CD4-positive, CD25-positive, alpha-beta regulatory T cell (primary cell): ENCODE data around the gene NBPF9. TPM values are rescaled to one million over a fixed set of nuclear protein-coding genes. Genes with fewer than 3 reads are reported as not detected.
A peak's percentile ranks its signal among the peaks of the same experiment; 100 is the strongest.
"Not testable (repeated sequence)": the region's sequence is repeated elsewhere in the genome, so short reads cannot be mapped to it uniquely, and the experiment has no call there.

Experiments
- ATAC-seq, 2 donors: fragments of 150-1000 bp; cut with Tn5 transposase; one replicate each; pipeline ENCODE4 v1.10.0; 2021; ENCODE audit warnings: low read depth in 2 of 2, moderate number of reproducible peaks in 2 of 2, moderate library complexity in 1 of 2
- DNase-seq, 3 donors: peaks; one replicate each; pipeline versions ENCODE4 v3.0.0 to v3.0.0-alpha.2; 2012 to 2022; ENCODE audit warnings: mixed read lengths in 1 of 3
- H3K27ac ChIP-seq: one replicate; pipeline ENCODE4 v1.7.0; 2013; ENCODE audit warnings: mild to moderate bottlenecking, low read length; ENCODE audit not compliant: insufficient read depth, poor library complexity, severe bottlenecking
- H3K27me3 ChIP-seq: one replicate; pipeline ENCODE4 v1.7.0; 2013; ENCODE audit warnings: low read length; ENCODE audit not compliant: control insufficient read depth, insufficient read depth
- H3K36me3 ChIP-seq: one replicate; pipeline ENCODE4 v1.7.0; 2013; ENCODE audit warnings: mild to moderate bottlenecking, low read length, moderate library complexity; ENCODE audit not compliant: control insufficient read depth, insufficient read depth
- H3K4me1 ChIP-seq: 2 replicates; pipeline ENCODE4 v1.7.0; 2013; ENCODE audit warnings: mild to moderate bottlenecking, low read length; ENCODE audit not compliant: insufficient read depth, control insufficient read depth, poor library complexity, severe bottlenecking
- H3K4me3 ChIP-seq: one replicate; pipeline ENCODE4 v1.7.0; 2013; ENCODE audit warnings: low read depth, mild to moderate bottlenecking, low read length, moderate library complexity
- H3K9me3 ChIP-seq, 2 experiments: 1 replicate in 1 of 2; 2 replicates in 1 of 2; pipeline ENCODE4 v1.7.0; 2013; ENCODE audit warnings: low read length in 2 of 2, mild to moderate bottlenecking in 1 of 2, moderate library complexity in 1 of 2; ENCODE audit not compliant: control insufficient read depth in 2 of 2
- H3K27ac Mint-ChIP-seq, 3 donors: one replicate each; pipeline ENCODE4 v1.8.0; 2020 to 2022; ENCODE audit warnings: mild to moderate bottlenecking in 3 of 3, mixed read lengths in 3 of 3, moderate library complexity in 2 of 3
- H3K27me3 Mint-ChIP-seq: one replicate; pipeline ENCODE4 v1.8.0; 2022; ENCODE audit warnings: mild to moderate bottlenecking, mixed read lengths
- H3K36me3 Mint-ChIP-seq: one replicate; pipeline ENCODE4 v1.8.0; 2020; ENCODE audit warnings: mixed read lengths
- H3K4me1 Mint-ChIP-seq, 4 donors: one replicate each; pipeline ENCODE4 v1.8.0; 2020 to 2022; ENCODE audit warnings: mixed read lengths in 4 of 4, mild to moderate bottlenecking in 1 of 4
- H3K4me3 Mint-ChIP-seq, 4 donors: one replicate each; pipeline ENCODE4 v1.8.0; 2020 to 2022; ENCODE audit warnings: mild to moderate bottlenecking in 4 of 4, mixed read lengths in 4 of 4, moderate library complexity in 3 of 4
- H3K9me3 Mint-ChIP-seq, 7 donors: one replicate each; pipeline ENCODE4 v1.8.0; 2020 to 2022; ENCODE audit warnings: mixed read lengths in 7 of 7, mild to moderate bottlenecking in 3 of 7, moderate library complexity in 2 of 7
- polyA plus RNA-seq, 4 donors: library from polyadenylated mRNA; unstranded; fragments of 300-500 nt; fragmentation: Illumina TruSeq; gene quantifications; one replicate each; pipeline ENCODE4 v1.2.3, GENCODE V29; 2021
- total RNA-seq: library from RNA; stranded (reverse); gene quantifications from one replicate; pipeline ENCODE4 v1.2.3, GENCODE V29; 2022

The NBPF9 gene
- total and polyA plus RNA-seq, 5 donors from 2014 or later = 2.7 to 51.0 (median 4.9) TPM

- Mint-ChIP-seq H3K27ac (peak overlapping the region; percentile 60 to 80 (median 61)), H3K4me3 (peak overlapping the region in 2 of 4 donors; percentile 16 to 46)
- H3K4me3 ChIP-seq = peak overlapping the region; percentile 24
- peak; percentile 40 to 56 for ATAC-seq
- not testable (repeated sequence) for H3K36me3 Mint-ChIP-seq, H3K36me3 ChIP-seq, H3K4me1 Mint-ChIP-seq, H3K9me3 Mint-ChIP-seq, H3K9me3 ChIP-seq, H3K27ac ChIP-seq, DNase-seq, H3K27me3 ChIP-seq, H3K27me3 Mint-ChIP-seq, H3K4me1 ChIP-seq
These were observed 9.5 kb upstream of the NBPF9 start for GRCh38 chr1:149112828-149113227.

GRCh38 chr1:149110343-149110742 is 7.0 kb upstream of the NBPF9 start:
- H3K4me1 Mint-ChIP-seq, DNase-seq, H3K27me3 Mint-ChIP-seq, H3K27me3 ChIP-seq, H3K27ac ChIP-seq, ATAC-seq, H3K36me3 Mint-ChIP-seq, H3K9me3 Mint-ChIP-seq, H3K4me3 Mint-ChIP-seq, H3K27ac Mint-ChIP-seq, H3K4me1 ChIP-seq, H3K36me3 ChIP-seq, H3K9me3 ChIP-seq, H3K4me3 ChIP-seq: not testable (repeated sequence)

- H3K4me3 Mint-ChIP-seq = peak overlapping the region in 3 of 4 donors; percentile 81 to 99 (median 89)
- H3K36me3 Mint-ChIP-seq, H3K27me3 ChIP-seq, H3K4me1 Mint-ChIP-seq, H3K27ac ChIP-seq, H3K27ac Mint-ChIP-seq, H3K4me1 ChIP-seq, H3K27me3 Mint-ChIP-seq, H3K9me3 ChIP-seq, H3K9me3 Mint-ChIP-seq, H3K36me3 ChIP-seq: not testable (repeated sequence)
- peak overlapping the region; percentile 26 for H3K4me3 ChIP-seq
- DNase-seq (peak in 2 of 3 donors; percentile 18 to 46), ATAC-seq (peak; percentile 51 to 62)
These were observed 777 bp downstream of the NBPF9 start for GRCh38 chr1:149102574-149102973.

GRCh38 chr1:149098276-149098675 is 5.1 kb downstream of the NBPF9 start:
- H3K27me3 ChIP-seq, H3K4me3 Mint-ChIP-seq, H3K27ac ChIP-seq, H3K4me1 ChIP-seq, ATAC-seq, DNase-seq, H3K27me3 Mint-ChIP-seq, H3K9me3 ChIP-seq, H3K27ac Mint-ChIP-seq, H3K4me3 ChIP-seq, H3K36me3 Mint-ChIP-seq, H3K9me3 Mint-ChIP-seq, H3K4me1 Mint-ChIP-seq, H3K36me3 ChIP-seq: not testable (repeated sequence)

GRCh38 chr1:149093155-149093554 is 10.2 kb downstream of the NBPF9 start:
- H3K27me3 ChIP-seq, H3K4me3 ChIP-seq, H3K4me1 Mint-ChIP-seq, H3K27ac ChIP-seq, H3K9me3 ChIP-seq, H3K27me3 Mint-ChIP-seq, ATAC-seq, H3K9me3 Mint-ChIP-seq, H3K36me3 ChIP-seq, H3K4me1 ChIP-seq, H3K27ac Mint-ChIP-seq, DNase-seq, H3K36me3 Mint-ChIP-seq, H3K4me3 Mint-ChIP-seq: not testable (repeated sequence)

GRCh38 chr1:149075505-149076127 is 27.7 kb downstream of the NBPF9 start:
- not testable (repeated sequence) for H3K4me3 Mint-ChIP-seq, ATAC-seq, H3K27me3 Mint-ChIP-seq, H3K27me3 ChIP-seq, H3K4me1 ChIP-seq, H3K9me3 Mint-ChIP-seq, H3K4me1 Mint-ChIP-seq, H3K9me3 ChIP-seq, H3K4me3 ChIP-seq, H3K27ac ChIP-seq, H3K36me3 Mint-ChIP-seq, H3K36me3 ChIP-seq
- peak in 1 of 3 donors; percentile 0 for DNase-seq
- H3K27ac Mint-ChIP-seq = peak overlapping the region in 1 of 3 donors; percentile 26

GRCh38 chr1:149064611-149065010 is 38.7 kb downstream of the NBPF9 start:
- not testable (repeated sequence) for H3K36me3 ChIP-seq, H3K4me1 Mint-ChIP-seq, H3K27ac Mint-ChIP-seq, H3K9me3 Mint-ChIP-seq, H3K27me3 ChIP-seq, ATAC-seq, H3K27me3 Mint-ChIP-seq, H3K4me3 ChIP-seq, H3K4me1 ChIP-seq, H3K9me3 ChIP-seq, H3K4me3 Mint-ChIP-seq, H3K27ac ChIP-seq
- H3K36me3 Mint-ChIP-seq = peaks cover 16% of the 10 kb centered on the region
- DNase-seq = peak in 1 of 3 donors; percentile 23

- not testable (repeated sequence) for H3K4me3 ChIP-seq, H3K4me1 Mint-ChIP-seq, H3K27me3 Mint-ChIP-seq, ATAC-seq, H3K27me3 ChIP-seq, H3K27ac ChIP-seq, DNase-seq, H3K4me1 ChIP-seq, H3K36me3 Mint-ChIP-seq, H3K27ac Mint-ChIP-seq, H3K36me3 ChIP-seq, H3K9me3 ChIP-seq, H3K9me3 Mint-ChIP-seq, H3K4me3 Mint-ChIP-seq
These were observed 60.3 kb downstream of the NBPF9 start for GRCh38 chr1:149043056-149043455.
